Measurements from ENCODE around the gene NRBP1. TPM values are rescaled to one million over a fixed set of nuclear protein-coding genes. Genes with fewer than 3 reads are reported as not detected.

Gene NRBP1
- total RNA-seq, 2 donors from 2014 or later, result 141 to 153 TPM

DNA sequence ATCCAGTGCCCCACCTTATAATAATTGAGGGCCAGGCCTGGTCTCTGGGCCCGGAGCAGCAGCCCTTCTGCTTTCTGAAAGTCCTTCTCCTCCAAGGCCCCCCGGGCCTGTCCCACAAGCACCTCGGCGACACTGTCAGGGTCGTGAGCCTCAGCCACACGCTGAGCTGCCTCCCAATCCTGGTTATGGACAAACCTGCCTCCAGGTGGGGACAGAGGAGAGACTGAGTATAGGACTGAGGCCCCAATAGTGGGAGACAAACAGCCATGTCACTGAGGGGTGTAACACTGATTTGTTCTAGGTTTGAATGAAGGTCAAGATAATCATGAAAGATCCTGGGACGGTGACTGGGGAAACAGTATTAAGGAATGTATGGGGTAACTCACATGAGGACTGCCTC lies 25.5 kb downstream of the NRBP1 start:
- no peaks in the 10 kb centered on the region for H3K9me3 Mint-ChIP-seq
- no peaks in the 10 kb centered on the region for H3K27me3 Mint-ChIP-seq (ENCODE audit: insufficient read depth)
- DNase-seq, result peak; percentile 57
- no peaks in the 10 kb centered on the region for H3K9me3 ChIP-seq (ENCODE audit: control insufficient read depth, low read length)
- peak; percentile 49 for TF ChIP-seq CTCF (conservative IDR thresholded peaks at IDR 0.05)
- peaks cover 45% of the 10 kb centered on the region for H3K36me3 Mint-ChIP-seq (ENCODE audit: low read depth)
- H3K4me1 ChIP-seq (ENCODE audit: control insufficient read depth, insufficient read depth, low read length), result no peaks in the 10 kb centered on the region
- WGBS, 2 experiments (ENCODE audit: insufficient coverage in 1 of 2, insufficient read length in 1 of 2), result 86 to 92% methylated on average over 6 to 7 of the region's 7 CpGs
- H3K36me3 ChIP-seq (ENCODE audit: control insufficient read depth, insufficient read depth, low read length), result peaks cover 22% of the 10 kb centered on the region
- no peak overlapping the region for H3K4me3 ChIP-seq (ENCODE audit: low read length)
- H3K27me3 ChIP-seq (ENCODE audit: control insufficient read depth, insufficient read depth, low read length, poor library complexity, severe bottlenecking), result no peaks in the 10 kb centered on the region
- H3K9ac ChIP-seq (ENCODE audit: extremely low read depth, low read length, poor library complexity, severe bottlenecking), result no peak overlapping the region
- no peak overlapping the region for H3K4me3 Mint-ChIP-seq
- no peaks in the 10 kb centered on the region for H3K4me1 Mint-ChIP-seq
- peak overlapping the region; percentile 0 for H3K27ac Mint-ChIP-seq
- H3K27ac ChIP-seq (ENCODE audit: low read depth, low read length), result no peak overlapping the region

DNA sequence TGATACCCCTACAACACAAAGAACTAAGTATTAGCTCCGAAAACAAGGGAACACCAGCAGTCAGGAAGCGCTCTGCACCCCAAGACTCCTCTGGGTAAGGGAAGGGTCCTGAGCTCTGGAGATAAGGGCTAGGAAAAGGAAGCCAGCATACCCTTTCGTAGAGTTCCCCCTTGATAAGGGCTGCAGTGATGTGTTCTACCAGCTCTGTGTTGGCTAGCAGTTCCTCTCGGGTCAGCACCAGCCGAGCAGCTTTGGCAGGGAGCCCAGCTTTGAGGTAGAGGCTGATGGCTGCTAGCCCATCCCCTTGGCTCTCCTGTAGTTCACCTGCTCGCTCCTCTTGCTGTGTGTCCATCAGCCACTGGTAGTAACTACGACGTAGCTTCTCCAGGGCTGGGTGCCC lies 32.7 kb downstream of the NRBP1 start:
- Mint-ChIP-seq H3K27me3 (ENCODE audit: insufficient read depth) (no peaks in the 10 kb centered on the region), H3K36me3 (ENCODE audit: low read depth) (peaks cover 22% of the 10 kb centered on the region), H3K27ac (peak overlapping the region; percentile 19), H3K4me1 (no peaks in the 10 kb centered on the region), H3K4me3 (no peak overlapping the region), H3K9me3 (no peaks in the 10 kb centered on the region)
- Histone ChIP-seq H3K4me3 (ENCODE audit: low read length) (no peak overlapping the region), H3K36me3 (ENCODE audit: control insufficient read depth, insufficient read depth, low read length) (peaks cover 11% of the 10 kb centered on the region), H3K9me3 (ENCODE audit: control insufficient read depth, low read length) (no peaks in the 10 kb centered on the region), H3K4me1 (ENCODE audit: control insufficient read depth, insufficient read depth, low read length) (no peaks in the 10 kb centered on the region), H3K27me3 (ENCODE audit: control insufficient read depth, insufficient read depth, low read length, poor library complexity, severe bottlenecking) (no peaks in the 10 kb centered on the region), H3K27ac (ENCODE audit: low read depth, low read length) (no peak overlapping the region), H3K9ac (ENCODE audit: extremely low read depth, low read length, poor library complexity, severe bottlenecking) (no peak overlapping the region)
- no peak for DNase-seq
- TF ChIP-seq CTCF (conservative IDR thresholded peaks at IDR 0.05), result no peak
- 90 to 92% methylated on average over 5 to 8 of the region's 8 CpGs for WGBS, 2 experiments (ENCODE audit: insufficient coverage in 1 of 2, insufficient read length in 1 of 2)

DNA sequence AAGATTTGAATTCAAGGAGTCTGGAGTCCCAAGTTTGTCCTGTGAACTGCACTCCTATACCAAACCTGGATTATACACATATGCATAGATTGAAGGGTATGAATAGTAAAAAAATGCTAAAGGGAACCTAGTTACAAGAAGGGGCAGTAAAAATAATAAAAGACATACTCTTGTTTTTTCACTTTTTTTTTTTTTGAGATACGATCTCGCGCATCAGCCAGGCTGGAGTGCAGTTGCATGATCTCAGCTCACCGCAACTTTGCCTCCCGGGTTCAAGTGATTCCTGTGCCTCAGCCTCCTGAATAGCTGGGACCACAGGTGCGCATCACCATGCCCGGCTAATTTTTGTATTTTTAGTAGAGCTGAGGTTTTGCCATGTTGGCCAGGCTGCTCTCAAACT lies 36.0 kb downstream of the NRBP1 start:
- no peak for TF ChIP-seq CTCF (conservative IDR thresholded peaks at IDR 0.05)
- H3K9me3 ChIP-seq (ENCODE audit: control insufficient read depth, low read length), result no peaks in the 10 kb centered on the region
- H3K4me1 ChIP-seq (ENCODE audit: control insufficient read depth, insufficient read depth, low read length), result no peaks in the 10 kb centered on the region
- no peaks in the 10 kb centered on the region for H3K4me1 Mint-ChIP-seq
- H3K27me3 ChIP-seq (ENCODE audit: control insufficient read depth, insufficient read depth, low read length, poor library complexity, severe bottlenecking), result no peaks in the 10 kb centered on the region
- H3K36me3 Mint-ChIP-seq (ENCODE audit: low read depth), result peaks cover 5% of the 10 kb centered on the region
- H3K27ac Mint-ChIP-seq, result no peak overlapping the region
- H3K9ac ChIP-seq (ENCODE audit: extremely low read depth, low read length, poor library complexity, severe bottlenecking), result no peak overlapping the region
- no peaks in the 10 kb centered on the region for H3K9me3 Mint-ChIP-seq
- no peak overlapping the region for H3K4me3 Mint-ChIP-seq
- 93 to 98% methylated on average over 5 to 7 of the region's 7 CpGs for WGBS, 2 experiments (ENCODE audit: insufficient coverage in 1 of 2, insufficient read length in 1 of 2)
- no peak overlapping the region for H3K4me3 ChIP-seq (ENCODE audit: low read length)
- no peak overlapping the region for H3K27ac ChIP-seq (ENCODE audit: low read depth, low read length)
- H3K36me3 ChIP-seq (ENCODE audit: control insufficient read depth, insufficient read depth, low read length), result peaks cover 4% of the 10 kb centered on the region
- H3K27me3 Mint-ChIP-seq (ENCODE audit: insufficient read depth), result no peaks in the 10 kb centered on the region
- no peak for DNase-seq
